ENCODE results near the gene BBX.

BBX gene

DNA sequence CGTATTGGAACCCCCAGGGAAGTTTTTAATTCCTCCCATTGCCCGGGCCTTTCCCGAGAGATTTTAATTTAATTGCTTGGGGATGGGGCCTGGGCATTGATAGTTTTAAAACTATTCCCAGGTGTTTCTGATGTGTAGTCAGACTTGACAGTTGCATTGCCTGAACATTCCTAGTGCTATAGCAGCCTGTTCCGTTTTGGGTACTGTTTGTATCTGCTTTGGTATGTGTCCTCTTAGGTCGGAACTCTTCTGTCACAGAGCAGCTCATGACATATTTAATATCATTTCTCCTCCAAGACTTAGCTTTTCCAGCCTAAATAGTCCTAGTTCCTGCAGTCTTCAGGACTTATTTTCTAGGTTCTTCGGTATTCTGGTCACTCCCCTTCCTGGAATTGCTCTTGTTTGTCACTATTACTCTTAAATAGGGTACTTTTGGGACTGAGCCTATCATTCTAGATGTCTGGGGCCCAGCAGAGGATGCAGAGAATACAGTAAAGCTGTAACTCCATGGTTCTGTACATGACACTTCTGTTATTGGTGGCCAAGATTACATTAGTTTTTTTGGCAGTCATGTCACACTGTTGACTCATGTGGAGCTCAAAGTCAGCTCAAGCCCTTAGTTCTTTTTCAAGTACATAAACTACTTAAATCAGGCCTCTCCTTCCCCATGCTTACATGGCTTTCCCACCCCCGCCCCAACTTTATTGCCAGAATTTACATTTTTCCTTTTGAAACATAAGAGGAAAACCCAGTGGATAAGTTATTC is 81.5 kb downstream of the BBX start:
- DNase-seq, result no peak

DNA sequence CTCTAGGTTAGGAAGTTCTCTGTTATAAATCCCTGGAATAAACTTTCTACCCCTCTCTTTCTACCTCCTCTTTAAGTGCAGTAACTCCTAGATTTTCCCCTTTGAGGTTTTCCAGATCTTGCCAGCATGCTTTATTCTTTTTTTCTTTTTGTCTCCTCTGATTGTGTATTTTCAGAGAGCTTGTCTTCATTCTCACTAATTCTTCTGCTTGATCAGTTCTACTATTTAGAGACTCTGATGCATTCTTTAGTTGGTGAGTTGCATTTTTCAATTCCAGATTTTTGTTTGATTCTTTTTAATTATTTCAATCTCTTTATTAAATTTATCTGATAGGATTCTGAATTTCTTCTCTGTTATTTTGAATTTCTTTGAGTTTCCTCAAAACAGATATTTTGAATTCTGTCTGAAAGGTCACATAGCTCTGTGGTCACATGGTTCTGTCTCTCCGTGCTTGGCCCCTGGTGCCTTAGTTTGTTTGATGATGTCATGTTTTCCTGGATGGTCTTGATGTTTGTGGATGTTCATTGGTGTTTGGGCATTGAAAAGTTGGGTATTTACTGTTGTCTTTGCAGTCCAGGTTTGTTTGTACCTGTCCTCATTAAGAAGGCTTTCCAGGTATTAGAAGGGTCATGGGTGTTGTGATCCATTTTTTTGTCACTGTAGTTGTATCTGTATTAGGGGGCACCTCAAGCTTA is 89.2 kb downstream of the BBX start:
- no peak for DNase-seq

DNA sequence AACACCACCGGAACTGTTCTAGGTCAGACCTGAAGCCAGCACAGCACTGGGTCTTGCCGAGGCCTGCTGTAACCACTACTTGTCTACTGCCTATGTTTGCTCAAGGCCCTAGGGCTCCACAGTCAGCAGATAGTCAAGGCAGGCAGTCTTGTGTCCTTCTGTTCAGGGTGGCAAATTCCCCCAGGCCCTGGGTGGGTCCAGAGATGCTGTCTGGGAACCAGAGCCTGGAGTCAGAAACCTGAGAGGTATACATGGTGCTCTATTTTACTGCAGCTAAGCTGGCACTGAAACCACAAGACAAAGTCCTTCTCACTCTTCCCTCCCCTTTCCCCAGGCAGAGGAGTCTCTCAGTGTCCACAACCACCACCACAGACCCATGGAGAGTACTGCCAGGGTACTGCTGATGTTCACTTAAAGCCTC is 89.9 kb downstream of the BBX start:
- no peak for DNase-seq

DNA sequence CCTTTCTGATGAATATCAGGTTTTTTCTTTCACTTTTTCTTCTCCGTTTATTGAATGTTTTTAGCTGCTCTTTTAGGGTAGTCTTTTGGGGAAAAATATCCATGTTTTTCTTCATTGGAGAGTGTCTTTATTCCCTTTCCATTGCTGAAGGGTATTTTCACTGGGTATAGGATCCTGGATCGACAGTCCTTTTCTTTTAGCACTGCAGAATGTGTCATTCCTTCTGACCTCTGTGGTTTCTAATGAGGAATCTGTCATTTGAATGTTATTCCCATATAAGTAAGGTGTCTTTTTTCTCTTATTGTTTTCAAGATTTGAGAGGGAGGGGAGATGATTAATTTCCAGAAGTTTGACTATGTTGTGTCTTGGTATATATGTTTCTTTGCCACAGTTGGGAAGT is 96.8 kb downstream of the BBX start:
- no peak for DNase-seq

DNA sequence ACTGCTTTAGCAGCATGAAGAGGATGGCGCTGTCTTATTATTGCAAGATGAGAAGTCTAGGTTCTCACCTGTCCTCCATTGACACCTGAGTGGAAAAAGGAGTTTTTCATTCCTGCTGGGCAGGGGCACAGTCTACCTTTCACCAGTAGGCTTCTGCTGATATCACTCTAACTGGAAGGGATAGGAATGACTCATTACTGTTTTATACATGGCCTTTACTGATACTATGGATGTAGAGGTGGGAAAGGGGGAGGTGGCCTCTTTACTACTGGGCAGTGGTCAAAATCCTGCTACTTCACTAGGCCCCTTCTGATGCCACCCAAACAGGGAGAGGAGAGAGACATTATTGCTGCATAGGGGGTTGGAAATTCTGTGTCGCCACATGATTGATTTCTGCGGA is 97.8 kb downstream of the BBX start:
- no peak for DNase-seq

DNA sequence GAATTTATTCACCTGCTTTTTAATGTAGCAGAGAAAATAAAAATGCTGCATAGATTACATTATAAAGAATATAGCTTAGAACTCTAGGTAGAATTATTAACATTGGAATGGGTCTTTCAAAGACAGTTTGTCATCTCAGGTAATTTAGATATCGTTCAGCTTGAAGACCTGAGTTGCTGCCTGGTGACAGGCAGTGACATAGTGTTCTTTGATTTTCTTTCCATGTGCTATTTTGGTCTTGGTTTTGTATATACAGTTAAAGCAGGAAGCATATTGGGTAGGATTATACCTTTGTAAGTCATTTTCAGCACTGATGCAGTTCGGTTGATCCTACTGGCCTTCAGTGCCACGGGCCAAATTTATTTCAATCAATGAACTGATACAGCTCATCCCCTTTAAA is 98.7 kb downstream of the BBX start:
- no peak for DNase-seq

DNA sequence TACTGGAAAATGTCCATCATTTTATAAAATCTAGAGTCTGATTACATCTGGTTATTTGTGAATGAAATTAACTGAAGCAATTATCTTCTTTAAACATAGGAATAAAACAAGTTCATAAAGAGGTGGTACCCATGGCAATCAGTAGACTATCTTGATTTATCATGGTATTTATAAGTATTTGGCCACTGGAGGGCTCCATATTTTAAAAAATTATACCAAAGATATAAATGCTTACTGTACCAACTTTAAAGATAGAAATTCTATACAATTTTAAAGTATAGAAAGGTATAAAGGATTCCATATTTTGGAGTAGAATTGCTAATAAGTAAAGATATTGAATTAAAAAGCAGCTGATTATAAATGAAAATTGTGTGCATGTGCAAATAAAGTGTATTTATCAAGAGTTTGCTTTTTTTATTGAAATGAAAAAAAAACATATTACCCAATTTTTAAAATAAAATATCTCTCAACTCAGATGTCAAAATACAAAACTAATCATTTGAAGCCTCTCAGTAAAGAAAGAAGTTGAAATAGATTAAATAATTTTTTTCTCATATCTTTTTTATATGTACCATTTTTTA is 105.3 kb downstream of the BBX start:
- DNase-seq, result no peak

DNA sequence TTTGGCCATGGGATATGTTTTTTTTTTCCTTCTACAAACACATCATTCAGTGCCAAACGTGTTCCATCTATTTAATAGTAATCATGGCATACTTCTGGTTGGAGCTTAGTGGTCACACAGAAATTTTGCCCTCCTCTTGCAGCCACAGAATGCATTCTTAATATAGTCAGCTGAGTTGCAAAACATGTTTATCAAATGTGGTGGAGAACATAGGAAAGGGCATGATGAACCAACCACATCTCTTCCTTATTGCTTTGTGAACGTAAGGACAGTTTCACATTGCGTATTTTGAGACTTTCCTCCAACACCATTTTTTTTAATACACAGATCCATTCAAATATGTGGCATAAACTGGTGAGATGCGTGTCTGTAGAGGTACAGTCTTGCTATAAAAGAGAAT is 106.8 kb downstream of the BBX start:
- no peak for DNase-seq

DNA sequence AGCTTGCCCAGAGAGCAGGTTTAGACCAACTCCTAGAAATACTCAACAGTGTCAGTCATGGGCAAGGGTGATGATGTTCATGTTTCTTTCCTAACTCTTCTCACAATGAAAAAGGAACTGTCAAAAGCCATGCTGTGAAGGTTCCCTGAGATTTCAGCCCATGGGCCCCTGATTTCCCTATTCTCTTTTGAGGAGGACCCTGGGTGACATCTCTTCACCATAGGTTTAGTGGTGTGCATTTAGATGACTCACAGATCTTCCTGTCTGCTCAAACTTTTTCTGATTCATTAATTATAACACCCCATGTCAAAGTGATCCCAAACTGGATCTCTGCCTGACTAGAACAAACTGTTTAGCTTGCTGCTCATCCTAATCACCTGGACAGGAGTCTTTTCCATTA is 108.0 kb downstream of the BBX start:
- DNase-seq, result no peak

DNA sequence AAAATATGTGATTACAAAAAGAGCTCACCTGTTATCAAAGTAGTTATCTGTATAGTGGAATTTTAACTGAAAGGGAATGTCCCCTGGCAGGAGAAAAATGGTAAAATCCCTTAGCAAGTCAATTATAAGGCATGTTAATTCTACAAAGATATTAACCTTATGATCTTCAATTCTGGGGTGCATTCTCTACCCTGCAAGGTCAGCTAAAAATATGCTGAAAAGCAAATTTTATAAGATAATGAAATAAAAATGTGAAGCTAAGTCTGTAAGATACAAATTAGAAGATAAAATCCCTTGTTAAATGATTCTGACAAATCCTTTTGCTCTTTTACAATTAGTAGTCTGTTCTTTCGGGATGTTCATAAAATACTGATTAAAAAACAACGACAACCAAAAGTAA is 109.8 kb downstream of the BBX start:
- DNase-seq, result no peak

DNA sequence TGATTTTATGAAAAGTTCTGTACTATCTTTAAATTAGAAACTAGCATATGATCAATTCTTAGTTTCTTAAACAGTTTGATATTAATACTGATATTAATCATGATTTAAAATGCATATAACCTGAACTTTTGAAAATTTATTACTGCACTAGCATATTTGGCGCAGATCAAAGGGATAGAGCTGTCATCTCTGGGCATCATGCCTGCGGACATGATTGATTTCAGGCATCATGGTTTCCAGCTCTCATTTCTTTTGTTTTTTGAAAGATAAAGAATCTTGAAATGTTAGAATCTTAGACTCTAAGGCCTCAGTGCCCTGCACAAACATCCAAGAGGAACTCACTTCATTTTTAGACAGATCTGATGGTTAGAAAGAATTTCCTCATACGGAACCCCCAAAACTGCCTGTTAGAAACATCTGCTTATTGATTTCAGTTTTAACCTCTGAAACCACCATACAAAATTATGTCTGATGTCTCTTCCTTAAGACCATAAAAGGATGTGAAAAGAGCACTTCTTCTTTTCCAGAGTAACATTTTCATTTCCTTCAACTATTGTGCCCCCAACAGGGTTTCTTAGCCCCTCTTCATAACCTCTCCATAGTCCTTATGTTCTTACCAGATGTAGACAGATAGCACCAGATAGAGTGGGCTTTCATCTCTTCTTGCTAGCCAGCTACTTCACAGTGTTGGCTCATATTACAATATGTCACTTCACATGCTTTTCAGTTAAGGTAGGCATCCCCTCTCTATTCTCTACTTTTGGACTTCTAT is 110.8 kb downstream of the BBX start:
- DNase-seq, result no peak

DNA sequence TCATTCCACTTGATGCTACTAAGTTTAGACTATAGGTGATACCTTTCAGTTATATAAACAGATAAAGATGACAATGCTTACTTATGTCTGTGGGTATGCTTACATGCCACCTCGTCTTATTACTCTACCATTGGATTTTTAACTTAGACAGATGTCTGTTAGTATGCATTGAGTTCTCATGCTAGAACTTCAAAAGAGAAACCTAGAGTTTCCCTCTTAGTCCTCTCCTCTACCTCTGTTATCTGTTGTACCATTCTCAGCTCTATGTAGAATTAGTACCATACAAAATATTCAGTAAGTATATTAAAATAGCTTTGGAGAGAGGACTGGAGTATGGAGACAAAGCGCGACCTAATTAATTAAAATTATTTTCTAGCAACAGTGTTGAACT is 111.3 kb downstream of the BBX start:
- DNase-seq, result no peak

DNA sequence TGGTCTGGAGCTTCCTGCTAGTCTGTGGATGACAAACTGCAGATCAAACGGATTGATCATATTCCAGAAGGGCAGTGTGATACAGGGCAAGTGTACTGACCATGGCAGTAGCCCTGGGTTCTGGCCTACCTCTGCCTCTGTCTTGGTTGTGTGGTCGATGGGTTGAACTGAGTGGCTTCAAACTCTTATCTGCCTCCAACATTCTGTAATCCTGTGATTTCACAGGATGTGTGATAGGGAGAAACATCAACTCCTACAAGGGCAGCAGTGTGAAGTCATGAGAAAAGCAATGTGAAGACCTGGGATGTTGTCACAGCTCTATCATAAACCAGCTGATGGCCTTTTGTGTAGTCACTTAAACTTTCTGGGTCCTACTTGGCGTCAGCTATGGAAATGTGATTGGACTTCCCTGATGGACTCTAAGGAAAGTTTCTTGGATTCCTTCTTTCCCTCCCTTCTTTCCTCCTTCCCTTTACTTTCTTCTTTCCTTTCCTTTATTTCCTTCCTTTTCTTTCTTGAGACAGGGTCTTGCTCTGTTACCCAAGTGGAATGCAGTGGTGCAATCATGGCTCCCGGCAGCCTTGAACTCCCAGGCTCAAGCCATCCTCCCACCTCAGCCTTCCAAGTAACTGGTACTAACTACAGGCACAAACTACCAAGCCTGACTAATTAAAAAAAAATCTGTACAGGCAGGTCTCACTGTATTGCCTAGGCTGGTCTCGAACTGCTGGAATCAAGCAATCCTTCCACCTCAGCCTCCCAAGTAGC is 114.8 kb downstream of the BBX start:
- DNase-seq, result no peak

DNA sequence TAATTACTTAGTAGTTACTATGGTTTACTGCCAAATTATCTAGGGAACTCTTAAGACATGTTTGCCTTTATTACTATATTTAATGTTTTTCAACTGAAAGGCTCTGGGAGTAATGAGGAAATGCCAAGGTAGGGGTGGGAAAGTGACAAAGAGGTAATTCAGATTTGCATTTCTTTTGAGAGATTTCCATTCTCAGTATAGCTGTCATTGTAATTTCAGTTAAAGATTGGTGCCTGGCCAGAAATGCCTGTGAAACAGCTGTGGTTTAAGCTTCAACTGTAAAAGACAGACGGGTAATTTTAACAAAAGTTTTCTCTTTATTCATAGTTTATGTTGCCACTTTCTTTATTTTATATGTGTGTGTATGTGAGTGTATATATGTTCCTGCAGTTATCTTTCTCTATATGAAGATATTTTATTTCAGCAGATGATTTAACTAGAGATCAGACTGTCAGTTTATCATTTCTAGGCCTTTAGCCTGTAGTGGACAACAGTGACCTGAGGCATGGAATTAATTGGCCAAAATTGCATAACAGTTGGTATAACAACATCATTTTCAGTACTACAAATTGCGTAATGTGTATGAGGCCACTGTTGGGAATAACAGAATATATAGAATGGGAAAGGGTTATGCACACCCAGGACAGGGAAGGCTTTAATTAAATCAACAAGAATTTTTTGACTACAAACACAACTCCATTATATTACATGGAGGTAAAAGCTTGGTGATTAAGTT is 119.0 kb downstream of the BBX start:
- DNase-seq, result no peak

DNA sequence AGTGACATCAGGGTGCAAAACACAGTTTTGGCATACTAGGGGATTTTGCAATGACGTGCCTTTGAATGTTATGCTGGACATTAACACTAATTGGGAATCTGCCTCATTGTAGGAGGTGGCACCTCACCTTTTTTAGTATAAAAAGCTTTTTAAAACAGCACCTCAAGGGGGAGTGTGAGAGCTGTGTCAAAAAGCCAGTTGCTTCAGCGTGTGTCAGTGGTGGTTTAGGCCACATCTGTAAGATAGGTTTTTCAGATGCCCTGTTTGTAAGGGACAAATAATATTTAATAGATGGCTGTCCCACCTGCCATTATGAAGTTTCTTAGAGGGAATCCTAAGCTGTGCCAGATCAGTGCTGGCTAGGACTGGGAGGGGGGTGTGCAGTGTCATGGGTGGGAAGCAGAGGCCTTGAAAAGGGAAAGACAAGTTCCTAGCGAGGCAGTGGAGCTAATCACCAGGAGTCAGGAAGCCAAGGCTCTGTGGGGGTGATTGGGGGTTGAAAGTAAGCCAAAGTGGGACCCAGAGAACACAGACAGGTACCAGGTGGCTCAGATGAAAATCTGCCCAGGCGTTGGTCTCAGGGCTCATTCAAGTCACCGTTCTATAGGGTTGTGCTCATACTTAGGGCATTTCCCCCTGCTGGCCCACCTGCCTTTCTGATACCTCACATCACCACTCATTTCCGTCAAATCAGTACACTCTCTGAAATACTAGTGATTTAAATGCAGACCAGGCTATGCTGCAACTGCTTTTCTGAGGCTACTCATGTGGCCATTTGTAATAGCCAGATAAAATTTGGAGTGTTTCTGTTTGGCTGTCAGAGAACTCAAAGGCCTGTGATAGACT is 120.5 kb downstream of the BBX start:
- no peak for DNase-seq

DNA sequence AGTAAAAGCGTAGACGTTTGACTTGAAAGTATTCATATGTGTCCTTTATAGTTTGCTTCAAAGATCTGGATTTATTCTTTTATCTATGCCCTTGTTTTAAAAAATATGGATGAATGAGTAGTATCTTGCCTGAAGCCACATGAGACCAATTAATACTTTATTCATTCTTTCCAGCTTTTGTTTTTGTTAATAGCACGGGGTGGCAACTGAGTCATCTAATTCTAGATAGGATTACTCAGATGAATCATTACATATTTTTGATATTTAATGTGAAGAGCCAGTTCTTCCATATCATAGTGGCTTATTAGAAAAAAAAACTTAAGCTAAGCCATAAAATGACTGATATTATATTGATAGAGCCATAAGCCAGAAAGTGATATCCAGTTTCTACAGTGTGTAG is 121.9 kb downstream of the BBX start:
- no peak for DNase-seq

DNA sequence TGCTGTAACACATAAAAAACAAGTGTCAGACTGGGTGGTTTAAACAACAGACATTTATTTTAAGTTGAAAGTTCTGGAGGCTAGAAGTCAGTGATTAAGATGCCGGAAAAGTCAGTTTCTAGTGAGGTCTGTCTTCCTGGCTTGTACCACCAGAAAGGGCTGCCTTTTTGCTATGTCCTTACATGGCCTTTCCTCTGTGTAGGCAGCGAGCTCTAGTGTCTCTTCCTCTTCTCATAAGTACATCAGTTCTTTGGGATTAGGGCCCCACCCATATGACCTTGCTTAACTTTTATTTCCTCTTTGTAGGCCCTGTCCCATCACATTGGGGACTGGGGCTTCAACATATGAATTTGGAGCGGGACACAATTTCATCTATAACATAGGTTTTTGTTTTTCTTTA is 128.0 kb downstream of the BBX start:
- no peak for DNase-seq

DNA sequence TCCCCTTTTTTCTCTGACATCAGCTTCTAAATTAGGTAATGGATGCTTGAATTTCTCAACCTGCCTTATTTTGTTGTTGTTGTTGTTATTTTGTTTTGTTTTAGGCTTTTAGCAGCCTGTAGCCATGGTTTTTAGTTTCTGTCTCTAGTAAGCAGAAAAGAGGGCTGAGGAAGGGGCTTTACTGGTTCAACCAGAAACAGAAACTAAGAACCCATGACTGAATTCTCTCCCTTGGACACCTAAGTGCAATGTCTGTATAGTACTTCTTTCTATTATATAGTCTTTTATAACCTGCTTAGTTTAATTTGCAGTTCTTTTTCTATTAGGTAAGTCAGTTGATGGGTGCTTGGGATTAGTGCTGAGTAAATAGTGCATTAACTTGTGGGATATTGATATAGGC is 129.0 kb downstream of the BBX start:
- no peak for DNase-seq

DNA sequence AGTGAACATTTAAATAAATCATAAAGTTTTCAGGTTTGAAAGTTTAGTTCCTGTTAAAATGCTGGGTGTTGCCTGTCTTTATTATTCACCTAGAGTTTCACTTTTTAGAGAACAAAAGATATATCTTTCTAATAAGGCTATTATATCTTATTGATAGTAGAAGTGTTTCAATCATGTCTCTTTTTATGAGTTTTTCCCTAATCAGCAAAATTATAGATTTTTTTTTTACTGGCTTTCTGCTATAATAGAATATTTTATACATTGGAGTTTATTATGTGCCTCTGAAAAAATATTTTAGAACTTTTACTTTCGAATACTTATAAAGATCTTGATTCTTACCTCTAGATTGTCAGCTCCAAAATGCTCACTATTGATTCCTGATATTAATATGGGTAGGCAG is 131.5 kb downstream of the BBX start:
- no peak for DNase-seq

DNA sequence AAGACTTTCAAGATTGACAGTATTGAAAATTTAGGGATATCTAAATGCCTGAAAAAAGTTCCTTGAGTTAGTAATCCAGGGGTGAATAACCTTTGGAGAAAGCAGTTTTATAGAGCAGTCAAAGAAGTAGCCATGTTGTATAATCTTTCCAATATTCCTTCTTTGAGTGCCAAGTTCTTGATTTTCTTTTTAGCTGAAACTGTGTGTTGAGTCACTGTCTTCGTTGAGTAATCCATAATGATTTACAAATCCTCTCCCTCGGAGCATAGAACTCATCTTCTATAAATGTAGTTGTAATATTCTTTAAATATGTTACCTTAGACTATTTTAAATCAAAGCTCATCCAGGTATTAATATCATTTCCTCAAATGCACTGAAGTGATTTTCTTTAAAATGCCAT is 135.2 kb downstream of the BBX start:
- no peak for DNase-seq

DNA sequence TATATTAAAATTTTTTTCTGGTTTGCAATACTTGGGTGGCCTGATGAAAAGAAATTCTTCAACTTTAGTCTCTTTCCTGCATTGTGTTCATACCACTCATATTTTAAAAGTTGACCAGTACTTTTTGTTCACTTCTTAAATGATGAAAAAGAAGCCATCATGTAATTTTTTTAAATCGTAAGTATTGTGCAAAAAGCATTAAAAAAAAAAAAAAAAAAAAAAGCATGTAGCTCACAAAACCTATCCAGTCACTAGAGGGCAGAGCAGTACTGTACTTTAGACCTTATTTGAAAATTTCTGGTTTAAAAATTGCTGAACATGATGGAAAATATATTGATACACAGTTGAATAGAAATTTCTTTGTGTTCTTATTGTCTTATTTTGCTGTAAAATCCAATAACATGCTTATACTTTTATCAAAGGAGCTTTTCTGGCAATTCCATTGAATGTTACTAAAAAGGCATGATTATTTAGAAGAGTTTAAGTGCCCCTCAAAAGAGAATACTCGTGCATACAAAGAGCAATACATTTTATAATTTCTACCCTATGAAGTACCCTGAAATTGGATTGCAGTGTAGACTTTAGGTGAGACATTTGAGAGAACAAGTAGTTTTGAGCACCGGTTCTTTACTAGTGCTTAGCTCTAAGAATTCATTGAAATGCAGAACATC is 137.7 kb downstream of the BBX start:
- DNase-seq, result no peak
